Liver (tissue), 9 donors: ENCODE data around the gene ARFGAP1. TPM values are rescaled to one million over a fixed set of nuclear protein-coding genes. Genes with fewer than 3 reads are reported as not detected.

Source experiments
- DNase-seq: peaks from one replicate; pipeline ENCODE4 v3.0.0-alpha.2; 2017; ENCODE audit warnings: low spot score
- H3K27ac ChIP-seq, 2 donors: one replicate each; pipeline ENCODE4 v1.7.0; 2013; ENCODE audit warnings: inconsistent platforms in 2 of 2, low read length in 2 of 2, control low read depth in 1 of 2, low read depth in 1 of 2, mild to moderate bottlenecking in 1 of 2
- H3K27me3 ChIP-seq, 4 donors: one replicate each; pipeline versions ENCODE4 v1.6.1 to v1.7.0; 2013; ENCODE audit warnings: low read length in 3 of 4, inconsistent platforms in 1 of 4, mild to moderate bottlenecking in 1 of 4, moderate library complexity in 1 of 4; ENCODE audit not compliant: control insufficient read depth in 4 of 4, insufficient read depth in 4 of 4
- H3K36me3 ChIP-seq, 4 donors: one replicate each; pipeline versions ENCODE4 v1.6.1 to v1.7.0; 2013; ENCODE audit warnings: low read length in 3 of 4, mild to moderate bottlenecking in 3 of 4, low read depth in 1 of 4, moderate library complexity in 1 of 4; ENCODE audit not compliant: control insufficient read depth in 4 of 4, insufficient read depth in 3 of 4
- H3K4me1 ChIP-seq, 4 donors: one replicate each; pipeline versions ENCODE4 v1.6.1 to v1.7.0; 2013; ENCODE audit warnings: low read length in 3 of 4, mild to moderate bottlenecking in 3 of 4, moderate library complexity in 1 of 4; ENCODE audit not compliant: control insufficient read depth in 4 of 4, insufficient read depth in 4 of 4
- H3K4me3 ChIP-seq, 3 donors: one replicate each; pipeline versions ENCODE4 v1.6.1 to v1.7.0; 2013; ENCODE audit warnings: low read length in 3 of 3, control low read depth in 1 of 3, low read depth in 1 of 3, mild to moderate bottlenecking in 1 of 3
- H3K9ac ChIP-seq, 2 donors: one replicate each; pipeline ENCODE4 v1.7.0; 2013; ENCODE audit warnings: low read length in 2 of 2, mild to moderate bottlenecking in 2 of 2, moderate library complexity in 2 of 2, control low read depth in 1 of 2, low read depth in 1 of 2
- H3K9me3 ChIP-seq, 4 donors: one replicate each; pipeline versions ENCODE4 v1.6.1 to v1.7.0; 2013; ENCODE audit warnings: low read length in 3 of 4; ENCODE audit not compliant: control insufficient read depth in 4 of 4
- ATF3 ChIP-seq: IDR thresholded peaks from 2 replicates; pipeline ENCODE4 v1.6.1; 2016; ENCODE audit warnings: antibody characterized with exemption
- CTCF ChIP-seq: fragments of 150-350 bp; IDR thresholded peaks from 2 replicates; pipeline ENCODE4 v1.5.1; 2017; ENCODE audit warnings: improper control_type of control experiment, low read depth, low read length; ENCODE audit not compliant: missing input control
- EGR1 ChIP-seq, 2 donors: IDR thresholded peaks; 2 replicates each; pipeline ENCODE4 v1.6.1; 2016 to 2018; ENCODE audit warnings: antibody characterized with exemption in 2 of 2, low read depth in 2 of 2
- FOXA1 ChIP-seq: IDR thresholded peaks from 2 replicates; pipeline ENCODE4 v1.6.1; 2016; ENCODE audit warnings: antibody characterized with exemption
- FOXA2 ChIP-seq: IDR thresholded peaks from 2 replicates; pipeline ENCODE4 v1.6.1; 2016; ENCODE audit warnings: antibody characterized with exemption
- GABPA ChIP-seq, 2 donors: IDR thresholded peaks in 1 of 2; conservative IDR thresholded peaks in 1 of 2; 2 replicates each; pipeline ENCODE4 v1.6.1; 2016; ENCODE audit warnings: antibody characterized with exemption in 2 of 2, mild to moderate bottlenecking in 1 of 2, moderate library complexity in 1 of 2
- NR2F2 ChIP-seq: IDR thresholded peaks from 2 replicates; pipeline ENCODE4 v1.6.1; 2016; ENCODE audit warnings: antibody characterized with exemption
- RAD21 ChIP-seq, 2 donors: IDR thresholded peaks; 2 replicates each; pipeline ENCODE4 v1.6.1; 2016; ENCODE audit warnings: antibody characterized with exemption in 2 of 2, mild to moderate bottlenecking in 2 of 2
- REST ChIP-seq: IDR thresholded peaks from 2 replicates; pipeline ENCODE4 v1.6.1; 2016; ENCODE audit warnings: antibody characterized with exemption, mild to moderate bottlenecking
- RXRA ChIP-seq, 2 donors: IDR thresholded peaks; 2 replicates each; pipeline ENCODE4 v1.6.1; 2017 to 2018; ENCODE audit warnings: antibody characterized with exemption in 2 of 2, mild to moderate bottlenecking in 1 of 2
- SP1 ChIP-seq: IDR thresholded peaks from 2 replicates; pipeline ENCODE4 v1.6.1; 2018; ENCODE audit warnings: antibody characterized with exemption, mild to moderate bottlenecking
- TAF1 ChIP-seq: conservative IDR thresholded peaks from 2 replicates; pipeline ENCODE4 v1.6.1; 2016; ENCODE audit warnings: antibody characterized with exemption, mild to moderate bottlenecking
- YY1 ChIP-seq: IDR thresholded peaks from 2 replicates; pipeline ENCODE4 v1.6.1; 2016; ENCODE audit warnings: antibody characterized with exemption, mild to moderate bottlenecking
- WGBS: extraction: QIAGEN DNeasy Blood & Tissue Kit; methylation state at CpG from one replicate; pipeline ENCODE4 v1.1.7; 2013; 5-methylcytosine and 5-hydroxymethylcytosine counted together
- polyA plus RNA-seq, 2 donors: library from polyadenylated mRNA; stranded (reverse) in 1 of 2; unstranded in 1 of 2; fragments of 200-250 nt in 1 of 2; fragments of >200 nt in 1 of 2; fragmentation: Nextera tagmentation in 1 of 2; extraction: Ambion mirVana in 1 of 2; gene quantifications; one replicate each; pipeline versions ENCODE4 v1.2.1 to v1.2.3, GENCODE V29; 2013 to 2015
- total RNA-seq, 2 donors: library from RNA; depleted of rRNA; stranded (reverse); fragments of >200 nt; gene quantifications; one replicate each; pipeline ENCODE4 v1.2.3, GENCODE V29; 2014
- TF ChIP-seq, protein P1 (sequence below): IDR thresholded peaks from 2 replicates; pipeline ENCODE4 v1.6.1; 2016; ENCODE audit warnings: antibody characterized with exemption
- donor health status: healthy.
- donor health status: healthy.
- donor health status: healthy.
- donor health status: healthy.
- donor health status: healthy.

The ARFGAP1 gene
- total and polyA plus RNA-seq, 4 donors, result 11.2 to 29.7 (median 21.8) TPM

- 65% methylated on average over 16 of the region's 16 CpGs for WGBS
- no peak overlapping the region for H3K9ac ChIP-seq
Measured at GRCh38 chr20:63238514-63239125, 34.0 kb upstream of the ARFGAP1 start.

GRCh38 chr20:63239431-63239830 lies 33.2 kb upstream of the ARFGAP1 start:
- WGBS, result 94% methylated on average over 30 of the region's 30 CpGs
- H3K36me3 ChIP-seq, result no peaks in the 10 kb centered on the region
- H3K9me3 ChIP-seq, result no peaks in the 10 kb centered on the region
- no peak for DNase-seq
- no peaks in the 10 kb centered on the region for H3K4me1 ChIP-seq
- no peak overlapping the region for H3K27ac ChIP-seq
- peaks cover 0 to 2% (median 0%) of the 10 kb centered on the region in 4 donors for H3K27me3 ChIP-seq
- no peak overlapping the region for H3K4me3 ChIP-seq
- H3K9ac ChIP-seq, result no peak overlapping the region
- TF ChIP-seq YY1, result no peak
- TF ChIP-seq NR2F2, result no peak
- no peak for TF ChIP-seq RAD21 (IDR thresholded peaks at IDR 0.05)
- TF ChIP-seq, protein P1, sequence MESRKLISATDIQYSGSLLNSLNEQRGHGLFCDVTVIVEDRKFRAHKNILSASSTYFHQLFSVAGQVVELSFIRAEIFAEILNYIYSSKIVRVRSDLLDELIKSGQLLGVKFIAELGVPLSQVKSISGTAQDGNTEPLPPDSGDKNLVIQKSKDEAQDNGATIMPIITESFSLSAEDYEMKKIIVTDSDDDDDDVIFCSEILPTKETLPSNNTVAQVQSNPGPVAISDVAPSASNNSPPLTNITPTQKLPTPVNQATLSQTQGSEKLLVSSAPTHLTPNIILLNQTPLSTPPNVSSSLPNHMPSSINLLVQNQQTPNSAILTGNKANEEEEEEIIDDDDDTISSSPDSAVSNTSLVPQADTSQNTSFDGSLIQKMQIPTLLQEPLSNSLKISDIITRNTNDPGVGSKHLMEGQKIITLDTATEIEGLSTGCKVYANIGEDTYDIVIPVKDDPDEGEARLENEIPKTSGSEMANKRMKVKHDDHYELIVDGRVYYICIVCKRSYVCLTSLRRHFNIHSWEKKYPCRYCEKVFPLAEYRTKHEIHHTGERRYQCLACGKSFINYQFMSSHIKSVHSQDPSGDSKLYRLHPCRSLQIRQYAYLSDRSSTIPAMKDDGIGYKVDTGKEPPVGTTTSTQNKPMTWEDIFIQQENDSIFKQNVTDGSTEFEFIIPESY, result no peak
- TF ChIP-seq TAF1, result no peak
- no peak for TF ChIP-seq GABPA (IDR thresholded peaks at IDR 0.05 in 1 of 2, conservative IDR thresholded peaks at IDR 0.05 in 1 of 2)
- TF ChIP-seq CTCF, result no peak
- TF ChIP-seq RXRA (IDR thresholded peaks at IDR 0.05), result no peak
- no peak for TF ChIP-seq SP1
- no peak for TF ChIP-seq EGR1 (IDR thresholded peaks at IDR 0.05; ENCODE audit: low read depth in 2 of 2)

More at GRCh38 chr20:63238514-63239125, 34.0 kb upstream of the ARFGAP1 start:
- H3K4me1 ChIP-seq, result no peaks in the 10 kb centered on the region
- no peaks in the 10 kb centered on the region for H3K36me3 ChIP-seq
- TF ChIP-seq CTCF (no peak), RAD21 (IDR thresholded peaks at IDR 0.05) (no peak), FOXA1 (no peak), RXRA (IDR thresholded peaks at IDR 0.05) (no peak), GABPA (IDR thresholded peaks at IDR 0.05 in 1 of 2, conservative IDR thresholded peaks at IDR 0.05 in 1 of 2) (no peak), TAF1 (no peak), ATF3 (no peak), REST (no peak), FOXA2 (no peak)
- H3K4me3 ChIP-seq, result no peak overlapping the region
- H3K27me3 ChIP-seq, result peaks cover 0 to 4% (median 0%) of the 10 kb centered on the region in 4 donors
- DNase-seq, result no peak
- no peak overlapping the region for H3K27ac ChIP-seq
- H3K9me3 ChIP-seq, result no peaks in the 10 kb centered on the region
